Measurements from ENCODE around the gene ZDHHC6.

The ZDHHC6 gene

GRCh38 chr10:112382515-112383235 is 64.0 kb downstream of the ZDHHC6 start:
- no peak for DNase-seq (ENCODE audit: low read depth in 1 of 2, low spot score in 1 of 2)
- Histone ChIP-seq H3K27me3 (ENCODE audit: insufficient read depth, poor library complexity, severe bottlenecking) (no peaks in the 10 kb centered on the region), H3K27ac (replicated peaks) (no peak overlapping the region), H3K4me3 (replicated peaks; ENCODE audit: insufficient read depth, low read length) (no peak overlapping the region)
- TF ChIP-seq POLR2AphosphoS5 (IDR thresholded peaks at IDR 0.05; ENCODE audit: low read depth) (no peak), GABPA (IDR thresholded peaks at IDR 0.05; ENCODE audit: low read depth) (no peak), REST (IDR thresholded peaks at IDR 0.05; ENCODE audit: insufficient replicate concordance, low read depth) (no peak), CTCF (IDR thresholded peaks at IDR 0.05; ENCODE audit: insufficient read depth, low read length) (no peak), SPI1 (IDR thresholded peaks at IDR 0.05; ENCODE audit: borderline replicate concordance, low read depth) (no peak)

Measured in HL-60 (cell line).